Measurements from ENCODE around the gene RREB1.

RREB1 gene

GRCh38 chr6:7198833-7199800 is 91.4 kb downstream of the RREB1 start:
- Histone ChIP-seq H3K36me3 (replicated peaks) (peaks cover 7% of the 10 kb centered on the region), H3K9me3 (no peaks in the 10 kb centered on the region), H3K4me3 (no peak overlapping the region), H3K4me1 (no peaks in the 10 kb centered on the region), H3K27me3 (ENCODE audit: low read depth) (no peaks in the 10 kb centered on the region)
- in situ Hi-C loops (cut with MboI; ENCODE audit: low sequenced_read_pairs): no loop called here
- no peak for DNase-seq (ENCODE audit: low spot score in 2 of 2)

DNA sequence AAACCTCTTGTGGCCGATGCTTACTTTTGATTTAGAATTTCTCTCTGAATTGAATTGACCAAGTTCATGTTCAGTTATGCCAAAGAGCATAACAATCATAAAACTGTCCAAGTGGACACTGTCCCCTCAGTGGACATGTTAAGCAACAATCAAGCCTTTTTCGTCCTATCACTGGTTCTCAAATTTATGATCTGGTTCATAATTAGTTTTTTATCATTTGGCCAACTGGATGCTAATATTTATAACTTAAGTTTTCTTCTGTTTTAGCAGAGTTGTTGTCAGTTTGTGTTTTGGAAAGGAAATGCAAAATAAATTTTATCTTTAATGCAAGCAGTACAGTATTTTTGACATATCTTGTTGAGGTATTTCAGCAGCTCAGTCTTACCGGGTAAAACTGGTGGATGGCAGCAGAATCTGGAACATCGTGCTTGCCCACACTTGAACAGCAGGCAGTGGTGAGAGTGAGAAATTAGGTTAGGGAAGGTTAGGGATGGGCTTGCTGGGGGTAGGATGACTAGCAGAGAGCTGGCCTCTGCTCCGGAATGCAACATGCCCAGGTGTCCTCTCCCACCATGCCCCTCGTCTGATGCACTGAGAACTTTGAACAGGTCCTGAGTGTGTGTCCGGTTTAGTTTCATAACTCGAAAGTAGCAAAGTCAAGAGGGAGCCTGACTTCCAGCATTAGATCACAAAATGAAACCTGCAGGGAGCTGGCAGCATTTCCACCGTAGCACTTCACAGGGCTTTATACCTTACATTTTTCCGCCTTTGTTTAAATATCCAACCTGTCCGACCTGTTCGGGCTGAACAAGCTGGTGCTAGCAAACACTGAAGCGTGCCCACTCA is 93.1 kb downstream of the RREB1 start:
- no peaks in the 10 kb centered on the region for H3K27me3 ChIP-seq (ENCODE audit: low read depth)
- DNase-seq (ENCODE audit: low spot score in 2 of 2): no peak
- H3K4me1 ChIP-seq: no peaks in the 10 kb centered on the region
- H3K9me3 ChIP-seq: no peaks in the 10 kb centered on the region
- H3K4me3 ChIP-seq: no peak overlapping the region
- H3K36me3 ChIP-seq (replicated peaks): peaks cover 9% of the 10 kb centered on the region
- in situ Hi-C loops (cut with MboI; ENCODE audit: low sequenced_read_pairs): no loop called here

DNA sequence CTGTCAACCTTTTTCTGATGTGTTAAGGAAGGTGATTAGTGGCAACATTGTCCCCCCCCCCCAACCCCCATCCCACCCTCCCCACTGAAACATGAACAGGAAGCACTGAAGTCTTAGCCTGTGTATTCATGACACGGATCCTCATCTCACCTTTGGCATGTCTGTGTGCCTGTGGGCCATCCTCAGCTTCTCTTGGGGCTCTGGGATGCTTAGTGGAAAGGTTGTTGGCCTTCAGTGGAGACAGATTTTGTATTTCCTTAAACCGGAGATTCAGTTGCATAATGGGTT is 93.6 kb downstream of the RREB1 start:
- DNase-seq (ENCODE audit: low spot score in 2 of 2): no peak
- H3K27me3 ChIP-seq (ENCODE audit: low read depth): no peaks in the 10 kb centered on the region
- in situ Hi-C loops (cut with MboI; ENCODE audit: low sequenced_read_pairs): no loop called here
- H3K36me3 ChIP-seq (replicated peaks): peaks cover 15% of the 10 kb centered on the region
- H3K4me3 ChIP-seq: no peak overlapping the region
- H3K4me1 ChIP-seq: no peaks in the 10 kb centered on the region
- no peaks in the 10 kb centered on the region for H3K9me3 ChIP-seq

GRCh38 chr6:7201732-7202541 is 94.2 kb downstream of the RREB1 start:
- Histone ChIP-seq H3K36me3 (replicated peaks) (peaks cover 16% of the 10 kb centered on the region), H3K27me3 (ENCODE audit: low read depth) (no peaks in the 10 kb centered on the region), H3K4me1 (no peaks in the 10 kb centered on the region), H3K9me3 (no peaks in the 10 kb centered on the region), H3K4me3 (no peak overlapping the region)
- no peak for DNase-seq (ENCODE audit: low spot score in 2 of 2)
- in situ Hi-C loops (cut with MboI; ENCODE audit: low sequenced_read_pairs): no loop called here

- DNase-seq (ENCODE audit: low spot score in 2 of 2): no peak
- Histone ChIP-seq H3K36me3 (replicated peaks) (peaks cover 16% of the 10 kb centered on the region), H3K27me3 (ENCODE audit: low read depth) (no peaks in the 10 kb centered on the region), H3K4me3 (no peak overlapping the region), H3K4me1 (no peaks in the 10 kb centered on the region), H3K9me3 (no peaks in the 10 kb centered on the region)
- in situ Hi-C loops (cut with MboI; ENCODE audit: low sequenced_read_pairs): no loop called here
Measured at GRCh38 chr6:7202950-7203349, 95.2 kb downstream of the RREB1 start.

DNA sequence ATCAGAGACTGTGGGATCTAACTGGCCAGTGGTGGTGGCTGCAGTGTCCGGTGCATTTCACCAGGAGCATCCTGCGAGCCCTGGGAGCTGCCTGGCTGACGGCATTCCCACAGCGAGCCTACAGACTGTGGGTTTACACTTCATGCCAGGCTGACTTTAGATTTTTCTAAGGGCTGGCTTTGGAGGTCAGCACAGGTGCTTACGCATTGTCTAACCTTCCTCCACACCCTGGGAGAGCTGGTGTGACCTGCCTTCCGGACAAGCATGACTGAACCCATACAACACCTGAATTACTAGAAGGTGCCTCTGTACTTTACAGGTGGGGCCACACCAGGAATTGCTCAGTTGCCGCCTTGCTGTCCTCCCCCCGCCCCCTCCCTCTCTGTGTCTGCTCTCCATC is 96.2 kb downstream of the RREB1 start:
- no peak overlapping the region for H3K4me3 ChIP-seq
- no peaks in the 10 kb centered on the region for H3K27me3 ChIP-seq (ENCODE audit: low read depth)
- H3K9me3 ChIP-seq: no peaks in the 10 kb centered on the region
- no peak for DNase-seq (ENCODE audit: low spot score in 2 of 2)
- in situ Hi-C loops (cut with MboI; ENCODE audit: low sequenced_read_pairs): no loop called here
- peaks cover 16% of the 10 kb centered on the region for H3K36me3 ChIP-seq (replicated peaks)
- H3K4me1 ChIP-seq: no peaks in the 10 kb centered on the region

GRCh38 chr6:7204726-7205125 is 97.0 kb downstream of the RREB1 start:
- no peaks in the 10 kb centered on the region for H3K9me3 ChIP-seq
- in situ Hi-C loops (cut with MboI; ENCODE audit: low sequenced_read_pairs): no loop called here
- DNase-seq (ENCODE audit: low spot score in 2 of 2): no peak
- H3K4me3 ChIP-seq: no peak overlapping the region
- no peaks in the 10 kb centered on the region for H3K4me1 ChIP-seq
- H3K36me3 ChIP-seq (replicated peaks): peaks cover 16% of the 10 kb centered on the region
- H3K27me3 ChIP-seq (ENCODE audit: low read depth): no peaks in the 10 kb centered on the region

GRCh38 chr6:7207720-7208119 is 100.0 kb downstream of the RREB1 start:
- Histone ChIP-seq H3K4me1 (no peaks in the 10 kb centered on the region), H3K36me3 (replicated peaks) (peaks cover 33% of the 10 kb centered on the region), H3K9me3 (no peaks in the 10 kb centered on the region), H3K27me3 (ENCODE audit: low read depth) (no peaks in the 10 kb centered on the region), H3K4me3 (no peak overlapping the region)
- in situ Hi-C loops (cut with MboI; ENCODE audit: low sequenced_read_pairs): no loop called here
- DNase-seq (ENCODE audit: low spot score in 2 of 2): no peak

- H3K36me3 ChIP-seq (replicated peaks): peaks cover 58% of the 10 kb centered on the region
- no peaks in the 10 kb centered on the region for H3K4me1 ChIP-seq
- no peak for DNase-seq (ENCODE audit: low spot score in 2 of 2)
- in situ Hi-C loops (cut with MboI; ENCODE audit: low sequenced_read_pairs): no loop called here
- no peaks in the 10 kb centered on the region for H3K27me3 ChIP-seq (ENCODE audit: low read depth)
- no peak overlapping the region for H3K4me3 ChIP-seq
- no peaks in the 10 kb centered on the region for H3K9me3 ChIP-seq
Measured at GRCh38 chr6:7213416-7213815, 105.7 kb downstream of the RREB1 start.

- DNase-seq (ENCODE audit: low spot score in 2 of 2): no peak
- Histone ChIP-seq H3K27me3 (ENCODE audit: low read depth) (no peaks in the 10 kb centered on the region), H3K4me1 (no peaks in the 10 kb centered on the region), H3K9me3 (no peaks in the 10 kb centered on the region), H3K36me3 (replicated peaks) (peaks cover 58% of the 10 kb centered on the region), H3K4me3 (no peak overlapping the region)
- in situ Hi-C loops (cut with MboI; ENCODE audit: low sequenced_read_pairs): no loop called here
Measured at GRCh38 chr6:7214468-7214867, 106.7 kb downstream of the RREB1 start.

GRCh38 chr6:7215131-7215530 is 107.4 kb downstream of the RREB1 start:
- H3K27me3 ChIP-seq (ENCODE audit: low read depth): no peaks in the 10 kb centered on the region
- peaks cover 56% of the 10 kb centered on the region for H3K36me3 ChIP-seq (replicated peaks)
- DNase-seq (ENCODE audit: low spot score in 2 of 2): no peak
- no peaks in the 10 kb centered on the region for H3K4me1 ChIP-seq
- no peak overlapping the region for H3K4me3 ChIP-seq
- in situ Hi-C loops (cut with MboI; ENCODE audit: low sequenced_read_pairs): no loop called here
- H3K9me3 ChIP-seq: no peaks in the 10 kb centered on the region

- no peaks in the 10 kb centered on the region for H3K27me3 ChIP-seq (ENCODE audit: low read depth)
- in situ Hi-C loops (cut with MboI; ENCODE audit: low sequenced_read_pairs): no loop called here
- H3K4me1 ChIP-seq: no peaks in the 10 kb centered on the region
- H3K9me3 ChIP-seq: no peaks in the 10 kb centered on the region
- no peak for DNase-seq (ENCODE audit: low spot score in 2 of 2)
- H3K36me3 ChIP-seq (replicated peaks): peaks cover 53% of the 10 kb centered on the region
- H3K4me3 ChIP-seq: no peak overlapping the region
Measured at GRCh38 chr6:7215798-7216231, 108.1 kb downstream of the RREB1 start.

- Histone ChIP-seq H3K9me3 (no peaks in the 10 kb centered on the region), H3K4me1 (no peaks in the 10 kb centered on the region), H3K4me3 (no peak overlapping the region), H3K36me3 (replicated peaks) (peaks cover 44% of the 10 kb centered on the region), H3K27me3 (ENCODE audit: low read depth) (no peaks in the 10 kb centered on the region)
- no peak for DNase-seq (ENCODE audit: low spot score in 2 of 2)
- in situ Hi-C loops (cut with MboI; ENCODE audit: low sequenced_read_pairs): no loop called here
Measured at GRCh38 chr6:7216941-7217621, 109.3 kb downstream of the RREB1 start.

Measured in HAP-1 (cell line).